NCI-H2107 (cell line): ENCODE results near the gene DMC1.

ENCODE experiments used
- DNase-seq: peaks from one replicate; lab custom pipeline; 2025; lab: John Stamatoyannopoulos, UW

DMC1 gene

DNA sequence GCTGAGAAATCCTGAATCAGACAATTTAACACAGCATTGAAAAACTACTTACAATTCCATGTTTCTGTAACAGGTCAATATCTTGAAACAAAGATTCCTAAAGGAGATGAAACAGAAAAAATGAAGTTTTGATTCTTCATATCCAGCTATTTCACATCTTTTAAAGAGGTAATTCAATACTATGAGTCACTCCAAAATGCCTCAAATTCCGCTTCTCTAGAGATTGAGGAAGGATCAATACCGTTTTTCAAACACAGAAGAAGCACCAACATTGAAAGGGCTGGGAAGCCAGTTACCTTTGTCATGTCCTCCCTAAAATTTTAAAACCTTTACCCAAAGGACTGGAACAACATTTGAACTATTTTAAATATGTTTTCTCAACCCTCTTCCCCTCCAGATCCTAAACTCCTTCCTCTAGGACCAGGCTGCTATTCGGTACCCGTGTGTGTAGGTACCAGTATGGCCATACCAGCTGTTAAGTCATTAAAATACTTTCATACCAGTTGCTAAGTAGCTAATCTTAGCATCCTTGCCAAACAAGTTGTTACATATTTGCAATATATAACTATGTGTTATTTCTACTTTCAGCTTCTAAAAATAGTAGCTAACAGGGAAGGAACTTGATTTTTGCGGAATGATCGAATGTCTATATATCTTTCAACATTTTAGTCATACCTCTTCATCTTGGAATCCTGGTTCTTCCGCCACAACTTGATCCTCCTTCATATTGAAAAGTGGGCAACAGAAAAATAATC lies 2.3 kb downstream of the DMC1 start:
- no peak for DNase-seq

DNA sequence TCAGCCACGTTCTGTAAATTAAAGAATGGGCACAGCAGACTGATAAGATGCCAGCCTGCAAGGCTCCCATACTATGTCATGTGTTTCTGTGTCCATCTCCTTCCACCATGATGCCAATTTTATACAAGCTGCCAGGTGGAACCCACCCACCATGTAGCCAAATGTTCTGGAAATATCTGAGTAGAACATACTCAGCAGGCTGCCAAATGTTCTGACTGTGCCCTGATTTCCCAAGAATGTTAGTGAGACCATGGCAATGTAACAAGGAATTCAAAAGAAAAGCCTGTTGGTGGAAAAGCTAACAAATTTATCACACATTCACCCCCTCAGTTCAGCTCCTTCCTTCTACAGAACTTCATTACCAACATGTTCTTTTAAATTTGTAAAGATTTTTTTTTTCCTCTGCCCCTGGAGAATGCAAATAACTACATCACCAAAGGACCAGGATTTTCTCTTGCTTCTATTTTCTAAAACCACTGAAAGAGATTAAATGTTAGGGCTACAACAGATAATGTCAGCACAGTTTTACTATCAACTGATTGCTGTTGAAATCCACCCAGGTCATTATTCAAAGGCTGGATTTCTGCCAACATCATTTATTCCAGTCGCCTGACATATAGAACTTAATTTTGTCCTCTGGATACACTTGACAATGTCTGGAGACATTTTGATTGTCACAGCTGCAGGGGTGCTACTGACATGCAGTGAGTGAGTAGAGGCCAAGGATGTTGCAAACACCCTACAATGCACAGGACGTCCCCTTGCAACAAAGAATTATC lies 3.1 kb downstream of the DMC1 start:
- no peak for DNase-seq

DNA sequence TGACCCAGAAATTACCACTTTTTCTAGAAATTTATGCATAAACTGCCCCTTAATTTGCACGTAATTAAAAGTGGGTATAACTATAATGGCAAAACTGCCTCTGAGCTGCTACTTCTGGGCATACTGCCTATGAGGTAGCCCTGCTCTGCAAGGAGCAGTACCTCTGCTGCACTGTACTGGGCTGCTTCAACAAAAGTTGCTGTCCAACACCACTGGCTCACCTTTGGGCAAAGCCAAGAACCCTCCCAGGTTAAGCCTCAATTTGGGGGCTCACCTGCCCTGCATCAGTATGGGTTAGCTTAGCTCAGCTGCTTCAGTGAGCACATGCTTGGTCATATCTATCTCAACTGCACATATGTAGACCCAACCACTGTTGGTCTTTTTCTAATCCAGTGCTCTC lies 4.5 kb downstream of the DMC1 start:
- no peak for DNase-seq

DNA sequence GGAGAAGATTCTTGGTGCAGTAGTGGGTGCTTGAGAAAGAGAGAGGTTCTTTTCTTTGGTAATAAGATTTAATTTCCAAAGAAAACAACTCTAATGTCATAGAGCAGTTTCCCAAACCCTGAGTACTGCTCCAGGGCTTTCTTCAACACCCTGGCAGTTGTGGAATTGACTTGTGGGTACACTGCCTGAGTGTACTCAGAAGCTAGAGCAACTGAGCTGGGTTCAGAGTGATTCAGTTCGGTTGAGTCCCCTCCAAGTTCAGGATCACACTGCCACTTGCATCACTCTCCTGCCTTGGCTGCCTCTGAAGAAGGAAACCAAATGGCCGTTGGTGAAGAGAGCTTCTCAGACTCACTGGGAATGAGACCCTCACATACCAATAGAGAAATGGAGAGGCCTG lies 5.3 kb downstream of the DMC1 start:
- no peak for DNase-seq

DNA sequence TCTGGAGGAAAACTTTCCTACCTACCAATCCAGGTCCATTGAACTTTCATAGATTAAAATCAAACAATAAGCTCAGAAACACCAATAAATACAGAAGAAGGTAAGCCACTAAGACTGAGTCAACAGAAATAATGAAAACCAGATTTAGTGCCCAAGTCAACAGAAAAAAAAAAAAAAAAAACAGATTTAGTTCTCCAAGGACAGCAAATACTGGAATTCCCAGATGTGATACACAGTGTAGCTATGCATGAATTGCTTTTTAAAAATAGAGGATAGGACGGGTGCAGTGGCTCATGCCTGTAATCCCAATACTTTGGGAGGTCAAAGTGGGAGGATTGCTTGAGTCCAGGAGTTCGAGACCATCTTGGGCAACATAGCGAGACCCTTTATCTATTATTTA lies 15.7 kb downstream of the DMC1 start:
- DNase-seq, result no peak

DNA sequence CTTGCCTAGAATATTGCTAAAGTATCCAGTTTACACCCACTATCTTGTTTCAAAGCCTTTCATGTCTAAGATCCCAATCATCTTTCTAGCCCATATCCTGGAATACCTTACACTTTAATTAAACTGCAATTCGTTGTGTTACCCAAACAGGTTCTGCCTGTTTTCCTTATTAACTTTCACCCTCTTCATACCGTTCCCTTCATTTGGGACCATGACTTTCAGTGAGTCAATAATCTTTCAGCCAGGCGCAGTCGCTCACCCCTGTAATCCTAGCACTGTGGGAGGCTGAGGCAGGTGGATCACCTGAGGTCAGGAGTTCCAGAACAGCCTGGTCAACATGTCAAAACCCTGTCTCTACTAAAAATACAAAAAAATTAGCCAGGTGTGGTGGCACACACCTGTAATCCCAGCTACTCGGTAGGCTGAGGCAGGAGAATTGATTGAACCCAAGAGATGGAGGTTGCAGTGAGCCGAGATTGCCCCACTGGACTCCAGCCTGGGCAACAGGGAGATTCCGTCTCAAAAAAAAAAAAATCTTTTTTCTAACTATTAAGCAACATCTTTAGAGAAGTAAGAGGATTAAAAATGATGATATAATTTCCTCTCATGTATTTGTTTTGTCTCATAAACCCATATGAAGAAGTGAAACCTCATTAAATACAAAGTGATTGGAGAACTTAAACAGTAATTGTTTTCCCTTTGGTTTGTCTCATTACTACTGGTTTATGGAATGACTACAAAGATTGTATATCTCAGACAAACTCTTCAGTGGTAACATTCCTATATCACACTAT lies 20.7 kb downstream of the DMC1 start:
- DNase-seq, result no peak

DNA sequence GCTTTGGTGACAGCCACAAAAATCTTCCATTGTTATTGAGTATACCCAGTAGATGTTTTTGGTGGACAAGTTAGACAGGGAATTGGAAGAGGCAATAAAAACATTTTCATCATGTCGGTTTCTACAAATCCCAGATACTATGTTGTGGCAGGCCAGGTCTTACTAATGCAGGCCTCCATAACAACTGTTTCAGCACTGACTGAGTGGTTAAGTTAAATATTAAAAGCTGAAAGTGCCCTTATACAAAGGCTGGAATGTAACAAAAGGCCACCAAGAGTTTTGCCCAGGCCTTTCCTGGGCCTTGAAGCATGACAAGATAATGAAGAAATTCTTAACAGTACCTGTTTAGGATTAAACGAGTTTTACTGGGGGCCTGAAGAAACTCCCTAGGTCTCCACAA lies 29.3 kb downstream of the DMC1 start:
- no peak for DNase-seq

DNA sequence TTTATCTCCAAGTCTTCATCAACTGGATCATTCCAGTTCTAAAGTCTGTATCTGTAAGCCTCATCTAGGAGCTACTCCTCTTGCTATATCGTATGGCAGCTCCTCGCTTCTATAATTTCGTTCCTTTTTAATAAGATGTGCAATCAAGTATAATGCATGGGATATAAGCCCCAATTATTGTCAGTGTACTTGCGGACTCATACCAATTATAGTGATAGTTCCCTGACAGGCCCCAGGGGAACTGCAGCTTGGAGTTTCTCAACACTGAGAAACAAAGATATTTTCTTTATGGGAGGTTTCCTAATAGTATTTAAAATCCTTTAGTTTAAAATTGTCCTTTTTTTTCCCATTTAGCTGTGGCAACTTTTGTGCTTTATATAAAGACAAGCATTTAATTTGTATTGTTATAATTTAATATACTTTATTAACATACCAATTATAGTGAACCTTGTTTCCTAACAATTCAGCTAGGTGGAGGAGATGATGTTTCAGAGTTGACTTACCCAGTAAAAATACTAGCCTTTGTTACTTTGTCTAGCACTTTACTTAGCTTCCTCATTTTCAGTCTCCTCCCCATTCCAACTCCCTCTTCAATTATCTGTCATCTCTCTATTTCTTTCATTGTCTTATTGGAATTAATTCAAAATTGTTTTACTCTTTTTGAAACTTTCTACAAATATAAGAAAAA lies 38.6 kb downstream of the DMC1 start:
- DNase-seq, result no peak

DNA sequence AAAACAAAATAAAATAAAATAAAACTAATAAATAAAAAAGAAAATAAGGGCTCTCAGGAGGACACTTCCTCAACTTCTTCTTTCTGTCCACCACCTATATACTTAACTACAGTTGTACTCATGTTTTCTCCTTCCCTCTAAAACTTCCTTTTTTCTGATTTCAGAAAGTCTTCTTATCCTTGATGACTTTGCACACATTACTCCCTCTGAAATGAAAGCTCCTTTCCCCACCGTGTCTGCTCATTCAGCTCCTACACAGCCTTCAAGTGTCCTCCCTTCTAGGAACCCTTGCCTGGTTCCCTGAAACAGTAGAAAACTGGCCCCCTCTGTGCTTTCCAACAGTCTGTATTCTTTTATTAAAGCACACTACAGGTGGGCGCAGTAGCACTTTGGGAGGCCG lies 45.6 kb downstream of the DMC1 start:
- no peak for DNase-seq

DNA sequence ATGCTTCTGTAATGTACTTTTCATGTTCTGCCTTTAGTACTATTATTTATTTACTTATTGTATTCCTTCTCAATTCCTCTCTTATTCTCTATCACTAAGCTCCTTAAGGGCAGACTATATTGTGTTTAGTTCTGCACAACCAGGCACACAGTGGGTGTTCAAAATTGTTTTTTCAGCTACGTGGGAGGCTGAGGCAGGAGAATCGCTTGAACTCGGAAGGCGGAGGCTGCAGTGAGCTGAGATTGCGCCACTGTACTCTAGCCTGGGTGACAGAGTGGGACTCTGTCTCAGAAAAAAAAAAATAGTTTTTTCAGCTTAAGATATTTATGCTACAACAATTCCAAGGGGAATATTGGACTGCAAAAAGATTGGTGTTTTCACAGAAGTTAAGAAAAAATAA lies 46.5 kb downstream of the DMC1 start:
- no peak for DNase-seq

DNA sequence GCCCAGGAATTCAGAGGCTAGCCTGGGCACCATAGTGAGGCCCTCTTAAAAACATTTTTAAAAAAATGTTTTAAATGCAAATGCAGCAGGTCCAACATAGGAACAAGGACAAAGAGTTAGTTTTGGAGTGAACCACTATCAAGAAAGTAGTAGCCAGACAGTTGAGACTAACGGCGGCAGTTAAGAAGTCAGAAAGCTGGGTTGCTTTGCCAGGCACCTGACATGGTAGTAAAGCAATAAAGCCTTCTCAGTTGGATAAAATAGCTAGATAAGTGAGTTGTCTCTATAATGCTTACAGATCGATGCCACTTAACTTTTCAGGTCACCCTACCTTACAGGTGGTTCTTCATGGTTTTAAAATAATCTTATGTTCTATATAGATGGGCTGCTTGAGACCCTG lies 47.0 kb downstream of the DMC1 start:
- no peak for DNase-seq

DNA sequence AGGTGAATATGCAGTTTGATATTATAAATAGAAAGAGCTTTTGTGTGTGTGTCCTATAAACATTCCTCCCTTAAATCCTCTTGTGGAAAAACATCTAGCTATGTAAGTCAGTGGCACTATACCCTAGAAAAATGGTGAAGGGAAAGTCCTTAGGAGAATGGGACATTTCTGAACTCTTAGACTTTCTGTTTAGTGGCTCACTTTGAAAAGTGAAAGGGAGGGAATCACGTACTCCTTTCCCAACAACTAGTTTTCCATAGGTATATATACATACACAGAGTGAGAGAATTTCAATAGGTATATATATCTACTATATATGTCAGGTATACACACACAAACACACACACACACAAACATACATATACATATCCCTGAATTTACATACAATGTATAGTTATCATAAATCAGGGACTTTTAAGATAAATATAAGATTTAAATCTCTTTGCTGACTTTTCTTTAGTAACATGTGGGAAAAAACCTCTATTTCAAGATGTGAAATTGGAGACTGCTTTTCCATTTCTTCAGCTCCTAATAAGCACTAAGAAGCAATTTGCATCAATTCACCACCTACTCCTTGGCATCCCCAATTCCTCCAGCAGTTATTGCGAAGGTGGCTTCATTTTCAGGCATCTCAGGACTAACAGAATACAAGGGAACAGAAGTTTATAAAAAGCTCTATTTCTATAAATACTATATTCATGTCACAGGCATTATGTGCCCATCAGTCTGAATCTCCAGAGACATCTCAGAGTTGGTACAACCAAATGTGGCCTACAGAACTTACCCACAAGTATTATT lies 50.3 kb downstream of the DMC1 start:
- DNase-seq, result no peak

DNA sequence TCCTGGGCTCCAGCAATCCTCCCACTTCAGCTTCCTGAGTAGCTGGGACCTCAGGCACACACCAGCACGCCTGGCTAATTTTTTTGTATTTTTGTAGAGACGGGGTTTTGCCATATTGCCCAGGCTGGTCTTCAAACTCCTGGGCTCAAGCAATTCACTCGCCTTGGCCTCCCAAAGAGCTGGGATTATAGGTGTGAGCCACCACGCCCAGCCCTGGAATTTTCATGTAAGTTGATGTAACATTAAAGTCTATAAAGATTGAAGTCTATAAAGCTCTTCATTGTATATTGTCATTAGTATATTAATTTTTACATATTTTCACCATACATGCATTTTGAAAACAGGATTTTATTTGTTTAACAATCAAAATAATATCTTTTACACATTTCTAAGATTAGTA lies 51.4 kb downstream of the DMC1 start:
- no peak for DNase-seq

DNA sequence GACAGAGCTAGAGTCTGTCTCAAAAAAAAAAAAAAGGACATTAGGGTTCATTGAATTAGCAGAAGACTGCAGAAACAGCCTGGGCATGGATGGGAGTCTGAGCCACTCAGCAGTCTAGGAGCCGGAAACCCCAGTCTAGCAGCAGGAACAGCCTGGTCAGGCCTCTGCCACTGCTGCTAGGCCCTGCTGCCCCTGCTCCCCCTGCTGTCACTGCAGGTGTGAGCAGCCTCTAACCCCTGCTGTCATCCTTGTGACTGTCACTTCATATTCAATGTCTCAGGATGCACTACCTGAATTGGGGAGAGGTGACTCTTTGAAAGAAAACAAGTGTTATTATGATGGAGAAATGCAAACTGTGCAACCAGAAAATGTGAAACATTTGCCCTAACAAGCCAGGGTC lies 56.9 kb downstream of the DMC1 start:
- DNase-seq, result no peak

DNA sequence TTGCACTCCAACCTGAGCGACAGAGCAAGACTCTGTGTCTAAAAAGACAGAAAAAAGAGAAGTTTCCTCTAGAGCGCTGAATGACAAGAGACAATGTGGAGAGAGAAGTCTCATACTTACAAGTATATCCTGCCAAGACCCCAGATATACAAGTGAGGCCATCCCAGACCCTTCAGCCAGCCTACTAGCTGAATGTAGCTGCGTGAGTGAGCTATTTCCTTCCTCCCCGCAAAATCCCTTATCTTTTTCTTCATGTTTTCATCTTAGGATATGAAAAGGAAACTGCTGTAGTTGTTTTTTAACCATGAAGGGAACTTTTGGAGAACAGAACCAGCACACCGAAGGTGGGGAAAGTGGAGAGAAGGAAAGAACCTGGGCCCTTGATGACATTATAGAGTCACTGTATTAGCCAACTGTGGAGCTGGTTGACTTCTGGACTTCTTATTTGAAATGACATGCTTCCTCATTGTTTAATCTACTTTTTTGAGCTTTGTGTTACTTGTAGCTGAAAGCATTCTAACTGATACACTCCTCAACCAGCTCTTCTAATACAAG lies 59.5 kb downstream of the DMC1 start:
- no peak for DNase-seq

DNA sequence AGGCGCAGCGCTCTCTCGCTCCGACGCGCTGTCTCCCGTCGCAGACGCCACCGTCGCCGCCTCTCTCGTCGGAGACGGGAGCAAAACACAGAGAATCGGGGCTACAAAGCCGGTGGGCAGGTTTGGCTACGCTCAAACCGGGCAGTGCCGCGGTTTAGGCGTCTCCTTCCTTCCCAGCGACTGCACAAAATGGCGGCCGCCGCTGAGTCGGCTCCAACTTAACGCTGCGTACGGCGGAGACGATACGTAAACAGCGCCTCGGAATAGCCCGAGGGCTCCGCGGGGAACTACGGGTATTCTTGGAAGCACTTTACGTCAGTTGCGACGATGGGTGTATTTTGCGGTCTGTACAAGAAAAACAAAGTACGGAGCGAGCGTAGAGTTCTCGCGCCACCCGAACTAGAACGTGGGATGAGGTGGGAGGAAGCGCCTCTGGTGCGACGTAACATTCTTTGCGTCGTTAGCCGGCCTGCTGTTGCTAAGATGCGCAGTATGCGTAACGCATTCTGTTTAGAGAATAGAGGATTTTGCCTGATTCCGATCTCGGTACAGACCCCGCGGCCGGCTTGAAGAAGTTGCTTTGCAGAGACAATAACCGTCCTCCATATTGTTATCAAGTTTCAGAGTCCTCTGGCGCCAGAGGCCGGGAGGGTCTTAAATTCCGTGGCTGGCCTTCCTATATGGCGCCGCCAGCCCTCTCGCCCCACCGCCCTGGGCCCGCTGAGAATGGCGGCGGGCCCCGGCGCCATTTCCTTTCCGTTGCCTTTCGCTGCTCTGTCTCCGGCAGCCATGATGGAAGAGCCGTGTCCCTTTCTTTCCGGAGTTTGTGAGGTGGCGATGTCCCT lies 63.6 kb downstream of the DMC1 start, which contains the start of gene DDX17:
DDX17 (minus strand) TSS at position 194 of the 845 bp plus-strand sequence.
- DNase-seq, result peak; percentile 89

DNA sequence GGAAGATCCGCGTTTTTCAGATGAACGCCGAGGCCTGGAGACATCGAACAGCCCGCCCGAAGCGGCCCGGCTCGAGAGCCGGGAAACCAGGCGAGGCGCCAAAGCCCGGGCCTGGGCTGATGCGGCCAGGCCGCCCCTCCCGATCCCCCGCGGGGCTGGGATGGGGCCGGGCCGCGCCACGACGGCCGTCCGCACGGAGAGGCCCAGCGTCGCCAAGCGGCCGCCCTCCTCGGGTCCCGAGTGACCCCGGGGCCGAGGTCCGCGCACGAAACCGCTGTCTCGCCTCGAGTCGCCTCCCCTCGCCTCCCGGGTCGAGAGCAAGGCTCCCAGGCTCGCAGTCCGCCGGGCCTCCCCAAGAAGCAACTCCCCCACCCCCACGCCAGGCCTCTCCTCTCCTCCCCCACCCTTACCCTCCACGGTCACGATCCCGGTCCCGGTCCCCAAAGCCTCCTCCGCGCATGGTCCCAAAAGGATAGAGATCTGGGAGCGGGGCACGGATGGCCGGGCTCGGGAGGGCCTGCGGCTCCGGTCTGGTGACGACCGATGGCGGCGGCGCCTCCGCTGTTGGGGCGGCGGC lies 64.4 kb downstream of the DMC1 start:
- DNase-seq, result no peak

DNA sequence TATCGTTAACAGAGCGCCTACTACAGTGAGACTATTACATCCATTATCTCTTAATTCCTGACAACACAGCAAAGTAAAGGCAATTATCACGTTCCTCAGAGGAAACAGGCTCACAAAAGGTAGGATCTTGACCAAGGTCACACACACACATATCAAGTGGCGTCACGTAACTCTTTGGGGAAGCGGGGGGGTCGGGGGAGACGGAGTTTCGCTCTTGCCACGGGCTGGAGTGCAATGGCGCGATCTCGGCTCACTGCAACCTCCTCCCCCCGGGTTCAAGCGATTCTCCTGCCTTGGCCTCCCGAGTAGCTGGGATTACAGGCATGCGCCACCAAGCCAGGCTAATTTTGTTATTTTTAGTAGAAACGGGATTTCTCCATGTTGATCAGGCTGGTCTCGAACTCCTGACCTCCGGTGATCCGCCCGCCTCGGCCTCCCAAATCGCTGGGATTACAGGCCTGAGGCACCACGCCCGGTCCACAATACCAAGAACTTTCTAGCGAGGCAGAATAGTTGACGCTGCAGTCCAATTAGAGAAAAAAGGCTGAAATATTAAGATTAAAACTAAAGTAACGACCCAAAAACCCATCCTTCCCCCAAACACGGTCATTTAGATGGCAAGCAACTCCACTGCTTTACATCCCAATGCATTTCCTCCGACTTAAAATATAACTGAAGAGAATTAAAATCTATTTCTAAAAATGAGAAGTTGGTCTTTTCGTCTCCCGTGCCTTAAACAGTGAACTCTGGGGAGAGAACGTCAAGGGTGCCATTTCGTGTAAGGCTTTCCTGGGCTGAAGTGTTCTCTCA lies 65.0 kb downstream of the DMC1 start:
- DNase-seq, result no peak

DNA sequence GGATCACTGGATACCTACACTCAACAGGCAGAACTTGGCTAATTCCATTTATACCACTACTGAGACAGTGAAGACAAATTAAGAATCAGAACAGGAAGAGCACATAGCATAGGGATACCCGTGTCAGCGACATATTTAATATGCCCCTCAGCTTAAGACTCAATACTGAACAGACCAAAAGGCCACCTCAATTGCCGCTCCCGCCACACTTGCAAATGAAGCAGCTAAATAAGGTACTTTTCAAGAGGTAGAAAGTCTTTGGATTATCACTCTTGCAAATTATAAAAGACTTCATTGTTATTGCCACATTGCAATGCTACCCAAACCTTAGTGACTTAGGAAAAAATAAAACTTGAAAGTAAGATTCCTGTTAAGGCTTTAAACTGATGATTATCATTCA lies 67.0 kb downstream of the DMC1 start:
- no peak for DNase-seq
